ENCODE results near the gene LDLRAD3.

DNA sequence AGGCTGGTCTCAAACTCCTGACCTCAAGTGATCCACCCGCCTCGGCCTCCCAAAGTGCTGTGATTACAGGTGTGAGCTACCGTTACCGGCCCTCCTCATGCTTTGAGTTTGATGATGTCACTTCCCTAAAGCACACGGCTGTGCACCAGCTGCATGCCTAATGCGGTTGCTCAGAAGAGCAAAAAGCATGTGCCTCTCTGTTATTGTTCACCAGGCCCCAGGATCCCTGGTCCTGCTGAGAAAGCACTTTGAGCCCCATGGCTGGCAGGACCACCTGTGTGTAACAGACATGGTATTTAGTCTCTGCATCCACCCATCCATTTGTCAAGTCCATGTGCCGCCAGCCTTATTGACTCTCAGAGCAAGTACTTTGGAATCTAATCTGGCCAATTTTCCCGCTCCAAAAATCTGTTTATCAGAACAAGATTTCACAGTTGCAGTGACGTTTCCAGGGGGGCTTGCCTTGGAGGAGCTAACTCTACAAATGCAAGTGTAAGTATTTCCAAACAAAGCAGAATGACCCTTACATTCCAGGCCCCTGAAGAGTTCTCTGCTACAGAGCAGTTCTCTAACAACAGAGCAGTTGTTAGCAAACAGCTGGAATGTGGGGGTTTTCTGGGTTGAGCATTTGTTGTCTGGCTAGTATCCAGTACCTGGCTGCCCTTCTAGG, 89.4 kb downstream of the LDLRAD3 start:
- TF ChIP-seq, protein P1, sequence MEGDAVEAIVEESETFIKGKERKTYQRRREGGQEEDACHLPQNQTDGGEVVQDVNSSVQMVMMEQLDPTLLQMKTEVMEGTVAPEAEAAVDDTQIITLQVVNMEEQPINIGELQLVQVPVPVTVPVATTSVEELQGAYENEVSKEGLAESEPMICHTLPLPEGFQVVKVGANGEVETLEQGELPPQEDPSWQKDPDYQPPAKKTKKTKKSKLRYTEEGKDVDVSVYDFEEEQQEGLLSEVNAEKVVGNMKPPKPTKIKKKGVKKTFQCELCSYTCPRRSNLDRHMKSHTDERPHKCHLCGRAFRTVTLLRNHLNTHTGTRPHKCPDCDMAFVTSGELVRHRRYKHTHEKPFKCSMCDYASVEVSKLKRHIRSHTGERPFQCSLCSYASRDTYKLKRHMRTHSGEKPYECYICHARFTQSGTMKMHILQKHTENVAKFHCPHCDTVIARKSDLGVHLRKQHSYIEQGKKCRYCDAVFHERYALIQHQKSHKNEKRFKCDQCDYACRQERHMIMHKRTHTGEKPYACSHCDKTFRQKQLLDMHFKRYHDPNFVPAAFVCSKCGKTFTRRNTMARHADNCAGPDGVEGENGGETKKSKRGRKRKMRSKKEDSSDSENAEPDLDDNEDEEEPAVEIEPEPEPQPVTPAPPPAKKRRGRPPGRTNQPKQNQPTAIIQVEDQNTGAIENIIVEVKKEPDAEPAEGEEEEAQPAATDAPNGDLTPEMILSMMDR (IDR thresholded peaks at IDR 0.05), result no peak
- TF ChIP-seq EP300 (IDR thresholded peaks at IDR 0.05), result no peak

Measured in ovary (tissue), 3 donors.